SK-N-SH (cell line): ENCODE data around the gene WIPF3. TPM values are rescaled to one million over a fixed set of nuclear protein-coding genes. Genes with fewer than 3 reads are reported as not detected.
A peak's percentile ranks its signal among the peaks of the same experiment; 100 is the strongest.

Experiments
- CTCF ChIA-PET: fragments of 300-600, 350-600 bp; formaldehyde crosslinking; extraction: SDS; loops from one replicate; lab custom pipeline; 2021; lab: Yijun Ruan, JAX
- POLR2A ChIA-PET: fragments of 350-600 bp; sonication (Branson Sonifier 250); formaldehyde crosslinking; extraction: SDS; loops from one replicate; lab custom pipeline; 2020; ENCODE audit warnings: antibody characterized with exemption, inconsistent platforms; lab: Yijun Ruan, JAX
- DNase-seq: peaks from one replicate; pipeline ENCODE4 v3.0.0; 2012
- H2AFZ ChIP-seq: fragments of 200-600 bp; sonication (generic); 2 replicates; pipeline ENCODE4 v1.8.1; 2016; ENCODE audit warnings: antibody characterized with exemption, mild to moderate bottlenecking, low read depth
- H3F3A ChIP-seq: fragments of 200-600 bp; sonication (generic); replicated peaks from 2 replicates; pipeline ENCODE3; 2016; ENCODE audit warnings: antibody characterized with exemption, mild to moderate bottlenecking; ENCODE audit not compliant: insufficient read depth
- H3K27ac ChIP-seq, 2 experiments: fragments of 200-500 bp in 1 of 2; fragments of 200-600 bp in 1 of 2; sonication (Bioruptor generic) in 1 of 2; sonication (generic), shearing (Covaris generic) in 1 of 2; 2 replicates each; pipeline versions ENCODE4 v1.5.1 to v1.6.1; 2014 to 2016; ENCODE audit warnings: low read depth in 2 of 2, inconsistent platforms in 1 of 2, low read length in 1 of 2, mild to moderate bottlenecking in 1 of 2, mixed read lengths in 1 of 2
- H3K27me3 ChIP-seq: fragments of 200-600 bp; sonication (generic), shearing (Covaris generic); 2 replicates; pipeline ENCODE4 v1.6.1; 2016; ENCODE audit warnings: mixed run types; ENCODE audit not compliant: insufficient read depth
- H3K36me3 ChIP-seq, 2 experiments: fragments of 200-500 bp in 1 of 2; fragments of 200-600 bp in 1 of 2; sonication (Bioruptor generic) in 1 of 2; sonication (generic) in 1 of 2; replicated peaks in 1 of 2; 2 replicates each; pipeline versions ENCODE3 to v1.5.1; 2014 to 2016; ENCODE audit warnings: low read length in 1 of 2, mild to moderate bottlenecking in 1 of 2; ENCODE audit not compliant: insufficient read depth in 2 of 2, control insufficient read depth in 1 of 2
- H3K4me1 ChIP-seq, 2 experiments: fragments of 200-500 bp in 1 of 2; fragments of 200-600 bp in 1 of 2; sonication (Bioruptor generic) in 1 of 2; sonication (generic), shearing (Covaris generic) in 1 of 2; 2 replicates each; pipeline versions ENCODE4 v1.5.1 to v1.6.1; 2014 to 2016; ENCODE audit warnings: low read depth in 1 of 2, low read length in 1 of 2, mixed run types in 1 of 2; ENCODE audit not compliant: insufficient read depth in 2 of 2, control insufficient read depth in 1 of 2
- H3K4me2 ChIP-seq: fragments of 200-600 bp; sonication (generic), shearing (Covaris generic); 2 replicates; pipeline ENCODE4 v1.6.1; 2017; ENCODE audit warnings: mixed run types
- H3K4me3 ChIP-seq, 2 experiments: fragments of 200-500 bp in 1 of 2; fragments of 200-600 bp in 1 of 2; sonication (Bioruptor generic) in 1 of 2; sonication (generic), shearing (Covaris generic) in 1 of 2; 2 replicates each; pipeline versions ENCODE4 v1.5.1 to v1.8.1; 2014 to 2016; ENCODE audit warnings: low read depth in 2 of 2, inconsistent platforms in 1 of 2, low read length in 1 of 2, mild to moderate bottlenecking in 1 of 2, mixed read lengths in 1 of 2, moderate library complexity in 1 of 2
- H3K79me2 ChIP-seq: fragments of 200-600 bp; sonication (generic); 2 replicates; pipeline ENCODE4 v1.8.1; 2017; ENCODE audit warnings: mild to moderate bottlenecking; ENCODE audit not compliant: insufficient read depth
- H3K9ac ChIP-seq: fragments of 200-600 bp; sonication (generic); 2 replicates; pipeline ENCODE4 v1.6.1; 2017; ENCODE audit warnings: mixed run types
- H3K9me2 ChIP-seq: fragments of 200-600 bp; sonication (generic); 2 replicates; pipeline ENCODE4 v1.6.1; 2017; ENCODE audit warnings: mixed run types
- H3K9me3 ChIP-seq: fragments of 200-600 bp; sonication (generic); 2 replicates; pipeline ENCODE4 v1.6.1; 2017; ENCODE audit warnings: mixed run types, mild to moderate bottlenecking, moderate library complexity
- H4K20me1 ChIP-seq: fragments of 200-600 bp; sonication (generic); 2 replicates; pipeline ENCODE4 v1.6.1; 2017; ENCODE audit warnings: mild to moderate bottlenecking, mixed run types; ENCODE audit not compliant: insufficient read depth
- EZH2phosphoT487 ChIP-seq: fragments of 200-600 bp; sonication (generic); IDR thresholded peaks from 2 replicates; pipeline ENCODE4 v1.6.1; 2017; ENCODE audit warnings: low read depth, mixed run types, mild to moderate bottlenecking, antibody characterized with exemption, moderate library complexity, borderline replicate concordance
- FOXJ3 ChIP-seq: sonication (generic); formaldehyde crosslinking; IDR thresholded peaks from 2 replicates; pipeline ENCODE4 v1.5.1; 2020; ENCODE audit warnings: mild to moderate bottlenecking, missing genetic modification reagents
- FOXM1 ChIP-seq: IDR thresholded peaks from 2 replicates; pipeline ENCODE4 v1.4.0; 2012; ENCODE audit warnings: low read depth, mild to moderate bottlenecking
- MXI1 ChIP-seq: IDR thresholded peaks from 2 replicates; pipeline ENCODE4 v1.6.1; 2012; ENCODE audit warnings: mild to moderate bottlenecking, low read depth, low read length, improper control_type of control experiment
- NFIC ChIP-seq: IDR thresholded peaks from 2 replicates; pipeline ENCODE4 v1.4.0; 2012; ENCODE audit warnings: borderline replicate concordance
- RCOR1 ChIP-seq: fragments of 150-350 bp; IDR thresholded peaks from 2 replicates; pipeline ENCODE4 v1.6.1; 2017; ENCODE audit warnings: antibody characterized with exemption, low read length
- RFX5 ChIP-seq: IDR thresholded peaks from 2 replicates; pipeline ENCODE4 v1.6.1; 2012; ENCODE audit warnings: mild to moderate bottlenecking, improper control_type of control experiment, low read length
- RXRA ChIP-seq: IDR thresholded peaks from 2 replicates; pipeline ENCODE4 v1.4.0; 2012; ENCODE audit warnings: low read depth, mild to moderate bottlenecking, borderline replicate concordance
- SMC3 ChIP-seq: IDR thresholded peaks from 2 replicates; pipeline ENCODE4 v1.6.1; 2012; ENCODE audit warnings: low read depth, low read length, improper control_type of control experiment
- TCF12 ChIP-seq: IDR thresholded peaks from 2 replicates; pipeline ENCODE4 v1.4.0; 2012
- WGBS: methylation state at CpG from one replicate; pipeline ENCODE4 v1.1.6; 2017; ENCODE audit warnings: low lambda C conversion rate; 5-methylcytosine and 5-hydroxymethylcytosine counted together
- polyA plus RNA-seq, 3 experiments: library from polyadenylated mRNA; depleted of rRNA; stranded (reverse); fragments of >200 nt; gene quantifications; 2 replicates each; pipeline ENCODE4 v1.2.3, GENCODE V29; 2012
- TF ChIP-seq, protein P1 (sequence below): IDR thresholded peaks from 2 replicates; pipeline ENCODE4; 2012
- TF ChIP-seq, protein P2 (sequence below): IDR thresholded peaks from 2 replicates; pipeline ENCODE4 v1.6.1; 2012; ENCODE audit warnings: mild to moderate bottlenecking, low read depth, low read length, moderate library complexity
- TF ChIP-seq, protein P3 (sequence below): IDR thresholded peaks from 2 replicates; pipeline ENCODE4 v1.4.0; 2012; ENCODE audit warnings: low read depth
- TF ChIP-seq, protein P4 (sequence below): fragments of 150-350 bp; IDR thresholded peaks from 2 replicates; pipeline ENCODE4 v1.6.1; 2017; ENCODE audit warnings: antibody characterized with exemption, low read length, low read depth, borderline replicate concordance
- TF ChIP-seq, protein P5 (sequence below): IDR thresholded peaks from 2 replicates; pipeline ENCODE4 v1.4.0; 2012; ENCODE audit warnings: low read depth, borderline replicate concordance
- TF ChIP-seq, protein P6 (sequence below): IDR thresholded peaks from 2 replicates; pipeline ENCODE4 v1.4.0; 2012; ENCODE audit warnings: low read depth, borderline replicate concordance

The WIPF3 gene
- polyA plus RNA-seq, 1 of the 3 experiments (the other 2 are of a cell fraction) = 0.02 TPM

DNA sequence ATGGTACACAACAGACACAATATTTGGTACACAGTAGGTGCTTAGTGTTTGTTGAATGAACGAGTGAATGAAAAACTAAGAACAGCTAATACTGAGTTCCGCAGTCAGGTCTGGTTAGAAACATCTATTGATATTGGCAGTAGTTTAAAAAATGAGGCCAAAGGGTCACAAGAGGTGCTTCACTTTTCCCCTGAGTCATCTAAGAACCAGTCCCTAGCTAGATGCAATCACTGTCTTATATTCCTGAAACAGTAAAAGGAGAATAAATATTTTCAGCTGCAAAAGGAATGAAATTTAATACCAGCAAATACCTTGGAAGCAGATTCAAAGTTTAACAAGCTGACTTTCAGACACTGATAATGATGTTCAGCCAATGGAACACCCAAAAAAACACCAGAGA is 128.8 kb downstream of the WIPF3 start (continued):
- TF ChIP-seq, protein P1, sequence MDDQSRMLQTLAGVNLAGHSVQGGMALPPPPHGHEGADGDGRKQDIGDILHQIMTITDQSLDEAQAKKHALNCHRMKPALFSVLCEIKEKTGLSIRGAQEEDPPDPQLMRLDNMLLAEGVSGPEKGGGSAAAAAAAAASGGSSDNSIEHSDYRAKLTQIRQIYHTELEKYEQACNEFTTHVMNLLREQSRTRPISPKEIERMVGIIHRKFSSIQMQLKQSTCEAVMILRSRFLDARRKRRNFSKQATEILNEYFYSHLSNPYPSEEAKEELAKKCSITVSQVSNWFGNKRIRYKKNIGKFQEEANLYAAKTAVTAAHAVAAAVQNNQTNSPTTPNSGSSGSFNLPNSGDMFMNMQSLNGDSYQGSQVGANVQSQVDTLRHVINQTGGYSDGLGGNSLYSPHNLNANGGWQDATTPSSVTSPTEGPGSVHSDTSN = peak; percentile 53
- TF ChIP-seq, protein P2, sequence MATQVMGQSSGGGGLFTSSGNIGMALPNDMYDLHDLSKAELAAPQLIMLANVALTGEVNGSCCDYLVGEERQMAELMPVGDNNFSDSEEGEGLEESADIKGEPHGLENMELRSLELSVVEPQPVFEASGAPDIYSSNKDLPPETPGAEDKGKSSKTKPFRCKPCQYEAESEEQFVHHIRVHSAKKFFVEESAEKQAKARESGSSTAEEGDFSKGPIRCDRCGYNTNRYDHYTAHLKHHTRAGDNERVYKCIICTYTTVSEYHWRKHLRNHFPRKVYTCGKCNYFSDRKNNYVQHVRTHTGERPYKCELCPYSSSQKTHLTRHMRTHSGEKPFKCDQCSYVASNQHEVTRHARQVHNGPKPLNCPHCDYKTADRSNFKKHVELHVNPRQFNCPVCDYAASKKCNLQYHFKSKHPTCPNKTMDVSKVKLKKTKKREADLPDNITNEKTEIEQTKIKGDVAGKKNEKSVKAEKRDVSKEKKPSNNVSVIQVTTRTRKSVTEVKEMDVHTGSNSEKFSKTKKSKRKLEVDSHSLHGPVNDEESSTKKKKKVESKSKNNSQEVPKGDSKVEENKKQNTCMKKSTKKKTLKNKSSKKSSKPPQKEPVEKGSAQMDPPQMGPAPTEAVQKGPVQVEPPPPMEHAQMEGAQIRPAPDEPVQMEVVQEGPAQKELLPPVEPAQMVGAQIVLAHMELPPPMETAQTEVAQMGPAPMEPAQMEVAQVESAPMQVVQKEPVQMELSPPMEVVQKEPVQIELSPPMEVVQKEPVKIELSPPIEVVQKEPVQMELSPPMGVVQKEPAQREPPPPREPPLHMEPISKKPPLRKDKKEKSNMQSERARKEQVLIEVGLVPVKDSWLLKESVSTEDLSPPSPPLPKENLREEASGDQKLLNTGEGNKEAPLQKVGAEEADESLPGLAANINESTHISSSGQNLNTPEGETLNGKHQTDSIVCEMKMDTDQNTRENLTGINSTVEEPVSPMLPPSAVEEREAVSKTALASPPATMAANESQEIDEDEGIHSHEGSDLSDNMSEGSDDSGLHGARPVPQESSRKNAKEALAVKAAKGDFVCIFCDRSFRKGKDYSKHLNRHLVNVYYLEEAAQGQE = no peak
- peak; percentile 60 for TF ChIP-seq TCF12
- TF ChIP-seq, protein P3, sequence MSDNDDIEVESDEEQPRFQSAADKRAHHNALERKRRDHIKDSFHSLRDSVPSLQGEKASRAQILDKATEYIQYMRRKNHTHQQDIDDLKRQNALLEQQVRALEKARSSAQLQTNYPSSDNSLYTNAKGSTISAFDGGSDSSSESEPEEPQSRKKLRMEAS = no peak

DNA sequence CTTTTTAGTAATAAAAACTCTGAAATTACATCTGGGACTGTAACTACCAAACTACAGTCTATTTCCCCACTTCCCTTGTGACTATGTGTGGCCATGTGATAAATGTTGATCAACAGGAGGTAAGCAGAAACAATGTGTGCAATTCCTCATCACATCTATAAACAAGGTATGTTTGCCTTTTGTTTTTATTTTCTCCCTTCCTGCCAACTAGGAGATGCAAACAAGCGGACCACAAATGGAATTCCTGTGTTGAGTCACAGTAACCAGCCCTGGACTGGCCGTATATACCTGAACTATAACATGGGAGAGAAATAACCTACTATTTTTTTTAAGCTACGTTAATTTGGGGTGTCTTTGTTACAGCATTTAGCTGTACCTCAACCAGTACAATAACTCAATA is 130.8 kb downstream of the WIPF3 start:
- Histone ChIP-seq H3F3A (peaks cover 7% of the 10 kb centered on the region), H3K36me3 (peaks cover 69 to 76% of the 10 kb centered on the region in 2 experiments), H4K20me1 (no peaks in the 10 kb centered on the region), H3K9ac (no peak overlapping the region), H2AFZ (no peak overlapping the region), H3K9me3 (no peaks in the 10 kb centered on the region), H3K4me1 (0 out of 4 replicates have a peak, but pooled peaks cover 0 to 10% of the 10 kb centered on the region in 2 experiments), H3K27ac (no peak overlapping the region), H3K4me3 (no peak overlapping the region), H3K79me2 (no peaks in the 10 kb centered on the region), H3K9me2 (no peaks in the 10 kb centered on the region), H3K27me3 (no peaks in the 10 kb centered on the region), H3K4me2 (no peak overlapping the region)
- 97% methylated on average over 3 of the region's 3 CpGs for WGBS
- POLR2A ChIA-PET = no interaction called here
- DNase-seq = no peak
- TF ChIP-seq RXRA (no peak), EZH2phosphoT487 (no peak)
- CTCF ChIA-PET = interaction anchor here (0.5 to 2.0 kb wide), 4 partner anchors 9 to 125 kb away, joined by 3 to 10 read pairs (median 5); no protein-coding TSS in a partner anchor

DNA sequence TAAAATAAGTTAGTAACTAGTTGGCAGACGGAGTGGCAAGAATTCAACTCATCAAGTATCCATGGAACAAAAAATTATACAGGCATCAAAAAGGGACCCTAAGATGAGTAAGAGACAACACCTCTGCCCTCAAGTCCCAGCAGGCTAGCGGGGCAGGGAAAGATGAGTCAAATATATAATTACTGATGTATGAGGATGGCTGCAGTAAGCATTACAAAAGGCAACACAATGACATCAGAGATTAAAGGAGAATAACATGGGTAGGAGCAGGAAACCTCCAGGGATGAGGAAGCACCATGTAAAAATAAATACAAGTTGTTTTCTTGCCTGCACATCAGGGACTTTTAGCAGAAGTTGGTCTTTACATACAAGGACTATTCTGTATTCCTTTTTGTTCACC is 133.9 kb downstream of the WIPF3 start:
- Histone ChIP-seq H3K27me3 (no peaks in the 10 kb centered on the region), H3K4me2 (no peak overlapping the region), H3K27ac (no peak overlapping the region), H4K20me1 (no peaks in the 10 kb centered on the region), H3K4me3 (no peak overlapping the region), H3K36me3 (peaks cover 78 to 82% of the 10 kb centered on the region in 2 experiments), H2AFZ (no peak overlapping the region), H3F3A (peaks cover 7% of the 10 kb centered on the region), H3K79me2 (no peaks in the 10 kb centered on the region), H3K9me2 (no peaks in the 10 kb centered on the region), H3K9ac (no peak overlapping the region), H3K9me3 (no peaks in the 10 kb centered on the region), H3K4me1 (0 out of 4 replicates have a peak, but pooled peaks cover 0 to 9% of the 10 kb centered on the region in 2 experiments)
- POLR2A ChIA-PET = no interaction called here
- CTCF ChIA-PET = interaction anchor here (0.7 to 1.9 kb wide), 2 partner anchors 19 to 62 kb away, joined by 3 to 10 read pairs; no protein-coding TSS in a partner anchor
- WGBS = 98% methylated on average over 2 of the region's 2 CpGs
- DNase-seq = no peak
- TF ChIP-seq FOXJ3 (CRISPR knock-in tag) (no peak), EZH2phosphoT487 (no peak), FOXM1 (no peak), TCF12 (no peak), SMC3 (no peak), MXI1 (no peak), RXRA (no peak), RCOR1 (no peak), NFIC (no peak), RFX5 (no peak)
- TF ChIP-seq, protein P4, sequence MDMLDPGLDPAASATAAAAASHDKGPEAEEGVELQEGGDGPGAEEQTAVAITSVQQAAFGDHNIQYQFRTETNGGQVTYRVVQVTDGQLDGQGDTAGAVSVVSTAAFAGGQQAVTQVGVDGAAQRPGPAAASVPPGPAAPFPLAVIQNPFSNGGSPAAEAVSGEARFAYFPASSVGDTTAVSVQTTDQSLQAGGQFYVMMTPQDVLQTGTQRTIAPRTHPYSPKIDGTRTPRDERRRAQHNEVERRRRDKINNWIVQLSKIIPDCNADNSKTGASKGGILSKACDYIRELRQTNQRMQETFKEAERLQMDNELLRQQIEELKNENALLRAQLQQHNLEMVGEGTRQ = no peak
- TF ChIP-seq, protein P5, sequence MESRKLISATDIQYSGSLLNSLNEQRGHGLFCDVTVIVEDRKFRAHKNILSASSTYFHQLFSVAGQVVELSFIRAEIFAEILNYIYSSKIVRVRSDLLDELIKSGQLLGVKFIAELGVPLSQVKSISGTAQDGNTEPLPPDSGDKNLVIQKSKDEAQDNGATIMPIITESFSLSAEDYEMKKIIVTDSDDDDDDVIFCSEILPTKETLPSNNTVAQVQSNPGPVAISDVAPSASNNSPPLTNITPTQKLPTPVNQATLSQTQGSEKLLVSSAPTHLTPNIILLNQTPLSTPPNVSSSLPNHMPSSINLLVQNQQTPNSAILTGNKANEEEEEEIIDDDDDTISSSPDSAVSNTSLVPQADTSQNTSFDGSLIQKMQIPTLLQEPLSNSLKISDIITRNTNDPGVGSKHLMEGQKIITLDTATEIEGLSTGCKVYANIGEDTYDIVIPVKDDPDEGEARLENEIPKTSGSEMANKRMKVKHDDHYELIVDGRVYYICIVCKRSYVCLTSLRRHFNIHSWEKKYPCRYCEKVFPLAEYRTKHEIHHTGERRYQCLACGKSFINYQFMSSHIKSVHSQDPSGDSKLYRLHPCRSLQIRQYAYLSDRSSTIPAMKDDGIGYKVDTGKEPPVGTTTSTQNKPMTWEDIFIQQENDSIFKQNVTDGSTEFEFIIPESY = no peak
- TF ChIP-seq, protein P6, sequence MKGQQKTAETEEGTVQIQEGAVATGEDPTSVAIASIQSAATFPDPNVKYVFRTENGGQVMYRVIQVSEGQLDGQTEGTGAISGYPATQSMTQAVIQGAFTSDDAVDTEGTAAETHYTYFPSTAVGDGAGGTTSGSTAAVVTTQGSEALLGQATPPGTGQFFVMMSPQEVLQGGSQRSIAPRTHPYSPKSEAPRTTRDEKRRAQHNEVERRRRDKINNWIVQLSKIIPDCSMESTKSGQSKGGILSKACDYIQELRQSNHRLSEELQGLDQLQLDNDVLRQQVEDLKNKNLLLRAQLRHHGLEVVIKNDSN = no peak
